Esophagus squamous epithelium (tissue), 4 donors: ENCODE results near the gene ABCB8.
A peak's percentile ranks its signal among the peaks of the same experiment; 100 is the strongest.

ENCODE experiments used
- CTCF ChIP-seq, 6 experiments: fragments of 450-650 bp in 4 of 6; fragments of 200-600 bp in 2 of 6; sonication (generic) in 2 of 6; IDR thresholded peaks; one replicate each; pipeline ENCODE4 v1.5.1; 2016 to 2019; ENCODE audit warnings: antibody characterized with exemption in 6 of 6, mild to moderate bottlenecking in 4 of 6, moderate library complexity in 4 of 6
- POLR2A ChIP-seq, 4 donors: fragments of 450-650 bp; IDR thresholded peaks; one replicate each; pipeline ENCODE4 v1.6.1; 2017; ENCODE audit warnings: antibody characterized with exemption in 4 of 4, mild to moderate bottlenecking in 4 of 4, moderate library complexity in 3 of 4

GRCh38 chr7:151059367-151060112 lies 31.3 kb downstream of the ABCB8 start, which contains the start of gene SLC4A2:
- TF ChIP-seq POLR2A (IDR thresholded peaks at IDR 0.05) (peak in 2 of 4 donors; percentile 33 to 66), CTCF (IDR thresholded peaks at IDR 0.05) (peak in 5 of 6 experiments; percentile 24 to 39 (median 34))
